T-cell (primary cell): ENCODE measurements around the gene KLK13. TPM values are rescaled to one million over a fixed set of nuclear protein-coding genes. Genes with fewer than 3 reads are reported as not detected.
A peak's percentile ranks its signal among the peaks of the same experiment; 100 is the strongest.

ENCODE experiments used
- ATAC-seq, 4 experiments: fragments of 200-7000 bp in 3 of 4; fragments of 150-1000 bp in 1 of 4; cut with Tn5 transposase; replicated peaks in 1 of 4; 1 replicate in 3 of 4; 2 replicates in 1 of 4; pipeline ENCODE4 v1.10.0; 2021; ENCODE audit warnings: moderate library complexity in 3 of 4, mild to moderate bottlenecking in 2 of 4, moderate number of reproducible peaks in 1 of 4
- CTCF ChIA-PET, 2 donors: fragments of 300-600 bp; sonication (Branson Sonifier 250); formaldehyde crosslinking; loops; one replicate each; lab custom pipeline; 2022; ENCODE audit warnings: antibody characterized with exemption in 2 of 2; lab: Charles Lee
- POLR2A ChIA-PET, 2 donors: fragments of 300-600 bp; sonication (Branson Sonifier 250); formaldehyde crosslinking; loops; one replicate each; lab custom pipeline; 2022; ENCODE audit warnings: antibody characterized with exemption in 2 of 2; lab: Charles Lee
- DNase-seq, 35 experiments: peaks; one replicate each; pipeline versions ENCODE4 v3.0.0 to v3.0.0-alpha.2; 2013 to 2023
- H3K27ac ChIP-seq: one replicate; pipeline ENCODE4 v1.5.1; 2013; ENCODE audit warnings: low read length
- H3K27me3 ChIP-seq, 2 experiments: replicated peaks in 1 of 2; 1 replicate in 1 of 2; 2 replicates in 1 of 2; pipeline versions ENCODE4 v1.6.1 to v1.7.0; 2013; ENCODE audit warnings: low read length in 1 of 2, mixed read lengths in 1 of 2; ENCODE audit not compliant: control insufficient read depth in 2 of 2, insufficient read depth in 2 of 2; ENCODE audit errors: extremely low read depth in 1 of 2
- H3K36me3 ChIP-seq, 2 donors: 1 replicate in 1 of 2; 2 replicates in 1 of 2; pipeline versions ENCODE4 v1.6.1 to v1.7.0; 2013; ENCODE audit warnings: low read length in 1 of 2; ENCODE audit not compliant: control insufficient read depth in 2 of 2, insufficient read depth in 1 of 2; ENCODE audit errors: extremely low read depth in 1 of 2
- H3K4me1 ChIP-seq, 2 experiments: 1 replicate in 1 of 2; 2 replicates in 1 of 2; pipeline versions ENCODE4 v1.6.1 to v1.7.0; 2013; ENCODE audit warnings: low read length in 2 of 2, mixed read lengths in 1 of 2; ENCODE audit not compliant: insufficient read depth in 2 of 2, control insufficient read depth in 1 of 2; ENCODE audit errors: extremely low read depth in 1 of 2
- H3K4me3 ChIP-seq, 2 donors: 1 replicate in 1 of 2; 2 replicates in 1 of 2; pipeline versions ENCODE4 v1.5.1 to v1.7.0; 2013; ENCODE audit warnings: mild to moderate bottlenecking in 2 of 2, low read length in 1 of 2, moderate library complexity in 1 of 2; ENCODE audit not compliant: control insufficient read depth in 1 of 2; ENCODE audit errors: extremely low read depth in 1 of 2
- H3K9me3 ChIP-seq: 2 replicates; pipeline ENCODE4 v1.7.0; 2013
- H3K27ac Mint-ChIP-seq, 2 donors: one replicate each; pipeline ENCODE4 v1.8.0; 2020 to 2021; ENCODE audit warnings: mild to moderate bottlenecking in 2 of 2, mixed read lengths in 2 of 2
- H3K27me3 Mint-ChIP-seq, 2 donors: one replicate each; pipeline ENCODE4 v1.8.0; 2021 to 2022; ENCODE audit warnings: mixed read lengths in 2 of 2
- H3K36me3 Mint-ChIP-seq: one replicate; pipeline ENCODE4 v1.8.0; 2021; ENCODE audit warnings: mixed read lengths
- H3K4me1 Mint-ChIP-seq, 3 donors: one replicate each; pipeline ENCODE4 v1.8.0; 2020 to 2022; ENCODE audit warnings: mixed read lengths in 3 of 3, mild to moderate bottlenecking in 1 of 3
- H3K4me3 Mint-ChIP-seq, 3 donors: one replicate each; pipeline ENCODE4 v1.8.0; 2020 to 2022; ENCODE audit warnings: mild to moderate bottlenecking in 3 of 3, mixed read lengths in 3 of 3, moderate library complexity in 3 of 3
- H3K9me3 Mint-ChIP-seq, 3 donors: one replicate each; pipeline ENCODE4 v1.8.0; 2020 to 2022; ENCODE audit warnings: mixed read lengths in 3 of 3
- WGBS: methylation state at CpG from one replicate; pipeline ENCODE4 v1.1.5; 2013; ENCODE audit warnings: missing lambda C conversion rate; ENCODE audit not compliant: insufficient coverage; 5-methylcytosine and 5-hydroxymethylcytosine counted together
- total RNA-seq, 35 experiments: library from RNA in 6 of 35; stranded (reverse) in 6 of 35; fragments of 120-200 nt in 1 of 35; gene quantifications; one replicate each; pipeline versions ENCODE4 v1.2.1 to v1.2.4 and lab custom pipeline; 2013 to 2026

The KLK13 gene
- total RNA-seq, 5 donors from 2014 or later (not counting 1 experiment from before 2014, with no cell fraction given): not detected

DNA sequence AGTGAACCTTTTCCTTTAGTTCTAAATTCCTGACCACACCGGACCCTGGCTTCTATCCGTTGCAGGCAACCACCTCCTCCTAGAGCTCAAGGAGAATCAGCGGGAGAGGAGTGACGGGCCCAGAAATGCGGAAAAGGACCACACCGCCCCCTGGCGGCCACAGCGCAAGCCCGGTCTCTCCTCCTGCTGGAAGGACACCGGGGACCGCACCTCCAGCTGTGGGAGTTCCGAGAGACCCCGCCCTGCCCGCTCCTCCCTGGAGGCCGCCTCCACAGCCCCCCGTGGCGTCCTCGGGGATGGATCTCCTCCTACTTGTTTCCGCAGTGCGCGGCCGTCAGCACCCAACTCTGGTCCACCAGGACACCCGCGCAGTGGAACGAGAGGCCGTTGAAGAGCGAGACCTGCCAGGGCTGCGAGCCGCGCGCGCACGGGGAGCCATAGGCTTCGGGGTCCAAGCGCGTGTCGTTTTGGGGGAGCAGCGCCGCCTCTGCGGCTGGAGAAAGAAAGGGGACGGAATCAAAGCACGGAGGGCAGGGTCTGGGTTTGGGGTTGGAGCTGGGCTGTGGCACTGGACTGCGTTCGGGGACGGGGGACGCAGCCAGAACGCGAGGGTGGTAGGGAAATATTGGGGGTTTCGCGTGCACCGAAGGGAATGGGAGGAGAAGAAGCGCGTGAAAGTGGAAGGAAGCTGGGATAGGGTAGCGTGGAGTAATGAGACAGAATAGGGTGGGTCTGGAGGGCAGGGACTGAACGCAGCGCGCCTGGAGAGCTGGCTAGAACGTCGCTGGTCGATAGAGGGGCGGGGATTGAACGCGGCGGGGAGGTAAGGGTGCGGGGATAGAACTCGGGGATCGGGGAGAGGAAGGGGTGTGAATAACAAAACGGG is 47.9 kb downstream of the KLK13 start:
- ATAC-seq: peak in 2 of 4 experiments; percentile 12 to 62
- CTCF ChIA-PET: no interaction called here
- Mint-ChIP-seq H3K27ac (no peak overlapping the region), H3K36me3 (no peaks in the 10 kb centered on the region), H3K4me1 (peaks cover 14 to 25% (median 23%) of the 10 kb centered on the region in 3 donors), H3K9me3 (no peaks in the 10 kb centered on the region), H3K4me3 (peak overlapping the region in 2 of 3 donors; percentile 31 to 80), H3K27me3 (peaks cover 49 to 75% of the 10 kb centered on the region in 2 donors)
- WGBS: 5% methylated on average over 61 of the region's 68 CpGs
- peaks cover 0 to 29% of the 10 kb centered on the region in 2 experiments for H3K4me1 ChIP-seq
- H3K9me3 ChIP-seq: no peaks in the 10 kb centered on the region
- peak in 18 of 35 experiments; percentile 10 to 63 (median 26) for DNase-seq
- peaks cover 5 to 87% of the 10 kb centered on the region in 2 experiments for H3K27me3 ChIP-seq
- H3K27ac ChIP-seq: no peak overlapping the region
- POLR2A ChIA-PET: no interaction called here
- H3K4me3 ChIP-seq: no peak overlapping the region
- no peaks in the 10 kb centered on the region for H3K36me3 ChIP-seq

DNA sequence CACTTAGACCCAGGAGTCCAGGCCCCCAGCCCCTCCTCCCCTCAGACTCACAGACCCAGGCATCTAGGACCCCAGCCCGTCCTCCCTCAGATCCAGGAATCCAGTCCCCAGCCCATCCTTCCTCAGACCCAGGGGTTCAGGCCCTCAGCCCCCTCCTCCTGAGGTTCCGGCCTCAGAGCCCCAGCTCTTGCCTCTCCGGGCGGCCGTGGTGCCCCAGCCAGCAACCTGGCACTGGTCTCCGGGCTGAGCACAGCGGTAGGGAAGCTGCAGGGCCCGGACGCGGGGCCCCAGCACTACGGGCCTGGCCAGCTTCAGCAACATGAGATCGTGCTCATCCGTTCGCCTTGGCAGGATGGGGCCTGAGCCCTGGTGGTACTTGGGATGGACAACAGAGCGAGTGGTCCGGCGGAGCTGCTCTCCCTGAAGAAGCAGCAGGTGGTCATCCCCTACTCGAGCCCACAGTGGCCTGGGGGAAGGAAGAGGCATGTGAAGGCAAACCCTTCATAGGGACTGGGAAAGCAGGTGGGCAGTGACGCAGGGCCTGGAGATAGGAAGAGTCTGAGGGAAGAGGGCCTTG is 49.1 kb downstream of the KLK13 start:
- Histone ChIP-seq H3K9me3 (no peaks in the 10 kb centered on the region), H3K4me1 (peaks cover 0 to 29% of the 10 kb centered on the region in 2 experiments), H3K36me3 (no peaks in the 10 kb centered on the region), H3K27ac (no peak overlapping the region), H3K27me3 (peaks cover 2 to 81% of the 10 kb centered on the region in 2 experiments), H3K4me3 (no peak overlapping the region)
- ChIA-PET CTCF (no interaction called here), POLR2A (no interaction called here)
- DNase-seq (no peak), ATAC-seq (no peak)
- Mint-ChIP-seq H3K9me3 (no peaks in the 10 kb centered on the region), H3K27ac (peak overlapping the region in 1 of 2 donors; percentile 1), H3K27me3 (peaks cover 52 to 80% of the 10 kb centered on the region in 2 donors), H3K4me3 (peak overlapping the region in 1 of 3 donors; percentile 46), H3K36me3 (no peaks in the 10 kb centered on the region), H3K4me1 (peaks cover 14 to 25% (median 23%) of the 10 kb centered on the region in 3 donors)
- 80% methylated on average over 18 of the region's 19 CpGs for WGBS

DNA sequence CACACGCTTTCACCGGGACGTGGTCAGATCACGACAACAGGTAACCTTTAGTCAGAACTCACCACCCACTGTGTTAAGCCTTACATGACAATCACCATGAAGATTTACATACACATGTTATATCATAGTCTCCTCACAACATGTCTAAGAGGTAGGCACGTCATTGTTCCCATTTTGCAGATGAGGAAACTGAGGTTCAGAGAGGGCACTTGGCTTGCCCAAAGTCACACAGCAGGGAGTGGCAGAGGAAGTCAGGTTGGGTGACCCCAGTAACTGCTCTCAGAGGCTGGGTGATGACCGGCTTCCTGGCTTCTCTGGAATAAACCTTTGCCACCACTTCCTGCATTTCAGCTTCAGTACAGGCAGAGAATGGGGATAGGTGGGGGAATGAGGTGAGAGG is 50.6 kb downstream of the KLK13 start:
- Histone ChIP-seq H3K36me3 (no peaks in the 10 kb centered on the region), H3K9me3 (no peaks in the 10 kb centered on the region), H3K27ac (no peak overlapping the region), H3K27me3 (peaks cover 2 to 79% of the 10 kb centered on the region in 2 experiments), H3K4me1 (peaks cover 0 to 25% of the 10 kb centered on the region in 2 experiments), H3K4me3 (no peak overlapping the region)
- ATAC-seq (no peak), DNase-seq (no peak)
- ChIA-PET POLR2A (no interaction called here), CTCF (no interaction called here)
- no peak overlapping the region for H3K4me3 Mint-ChIP-seq
- H3K4me1 Mint-ChIP-seq: peaks cover 14 to 19% (median 19%) of the 10 kb centered on the region in 3 donors
- no peaks in the 10 kb centered on the region for H3K9me3 Mint-ChIP-seq
- 81% methylated on average over 3 of the region's 6 CpGs for WGBS
- H3K27me3 Mint-ChIP-seq: peaks cover 59 to 79% of the 10 kb centered on the region in 2 donors
- H3K27ac Mint-ChIP-seq: no peak overlapping the region
- H3K36me3 Mint-ChIP-seq: no peaks in the 10 kb centered on the region

DNA sequence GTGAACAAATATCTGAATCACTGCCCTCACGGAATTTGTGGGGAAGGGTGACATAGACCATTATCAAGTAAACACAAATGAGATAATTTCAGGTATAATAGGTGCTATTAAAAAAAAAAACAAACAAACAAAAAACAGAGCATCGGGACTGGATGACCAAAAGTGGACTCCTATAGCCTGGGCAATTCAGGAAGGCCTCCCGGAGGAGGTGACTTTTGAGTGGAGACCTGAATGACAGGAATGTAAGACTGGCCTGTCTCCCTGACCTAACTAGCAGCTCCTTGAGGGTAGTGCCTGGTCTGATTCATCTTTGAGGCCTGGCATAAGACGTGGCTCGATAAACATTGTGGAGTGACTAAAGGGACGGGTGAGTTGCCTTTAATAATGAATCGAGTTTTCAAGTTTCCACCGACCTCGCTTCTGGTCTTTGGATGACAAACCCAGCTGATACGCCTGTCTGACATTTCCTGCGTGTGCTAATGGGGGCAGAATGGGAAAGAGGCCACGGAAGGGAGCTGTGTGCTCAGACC is 52.2 kb downstream of the KLK13 start:
- Histone ChIP-seq H3K27ac (no peak overlapping the region), H3K4me1 (peaks cover 0 to 13% of the 10 kb centered on the region in 2 experiments), H3K36me3 (no peaks in the 10 kb centered on the region), H3K9me3 (no peaks in the 10 kb centered on the region), H3K4me3 (no peak overlapping the region), H3K27me3 (peaks cover 2 to 68% of the 10 kb centered on the region in 2 experiments)
- H3K27me3 Mint-ChIP-seq: peaks cover 50 to 74% of the 10 kb centered on the region in 2 donors
- no peaks in the 10 kb centered on the region for H3K36me3 Mint-ChIP-seq
- 66% methylated on average over 10 of the region's 12 CpGs for WGBS
- ChIA-PET CTCF (no interaction called here), POLR2A (no interaction called here)
- no peak overlapping the region for H3K27ac Mint-ChIP-seq
- peaks cover 7 to 11% (median 8%) of the 10 kb centered on the region in 3 donors for H3K4me1 Mint-ChIP-seq
- H3K4me3 Mint-ChIP-seq: no peak overlapping the region
- no peak for ATAC-seq
- DNase-seq: no peak
- no peaks in the 10 kb centered on the region for H3K9me3 Mint-ChIP-seq

DNA sequence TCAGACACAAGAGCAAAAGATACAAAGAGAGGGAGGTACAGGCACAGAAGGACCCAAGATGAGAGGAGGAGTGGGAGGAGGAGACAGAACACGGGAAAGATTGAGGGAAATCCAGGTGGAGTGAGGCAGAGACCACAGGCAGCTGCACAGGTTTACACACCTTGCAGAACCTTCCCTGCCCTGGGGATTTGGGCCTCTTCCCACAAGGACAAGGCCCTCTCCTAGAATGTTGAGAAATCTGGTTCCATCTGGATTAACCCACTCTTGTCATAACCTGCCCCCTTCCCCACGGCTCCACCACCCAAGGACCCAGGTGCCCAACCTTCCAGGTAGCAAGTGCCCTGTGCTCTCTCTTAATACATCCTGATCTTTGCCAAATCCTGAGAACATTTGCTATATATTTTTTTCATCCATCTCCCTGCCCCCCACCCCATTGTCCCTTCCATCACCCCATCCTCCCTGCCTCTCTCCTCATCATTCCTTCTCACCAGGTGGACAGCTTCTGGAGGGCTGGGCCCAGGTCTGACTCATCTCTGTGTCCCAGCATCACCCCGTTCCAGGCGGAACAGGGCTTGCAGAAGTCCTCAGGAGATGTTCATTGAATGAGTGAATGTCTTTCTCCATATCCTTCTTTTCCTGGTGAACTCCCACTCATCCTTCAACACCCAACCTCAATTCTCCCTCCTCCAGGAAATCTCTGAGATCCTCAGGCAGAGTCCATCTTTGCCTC is 54.7 kb downstream of the KLK13 start:
- no peak for ATAC-seq
- Mint-ChIP-seq H3K36me3 (no peaks in the 10 kb centered on the region), H3K27ac (no peak overlapping the region), H3K4me1 (no peaks in the 10 kb centered on the region), H3K27me3 (peaks cover 33 to 55% of the 10 kb centered on the region in 2 donors), H3K9me3 (no peaks in the 10 kb centered on the region), H3K4me3 (no peak overlapping the region)
- Histone ChIP-seq H3K9me3 (no peaks in the 10 kb centered on the region), H3K4me3 (no peak overlapping the region), H3K27me3 (peaks cover 0 to 54% of the 10 kb centered on the region in 2 experiments), H3K4me1 (no peaks in the 10 kb centered on the region), H3K27ac (no peak overlapping the region), H3K36me3 (no peaks in the 10 kb centered on the region)
- 60% methylated on average over 2 of the region's 4 CpGs for WGBS
- no peak for DNase-seq
- ChIA-PET POLR2A (no interaction called here), CTCF (no interaction called here)
